HEK293T (cell line): ENCODE results near the gene BACH2.

ENCODE experiments used
- BHLHE40 ChIP-seq: fragments of 450-650 bp; IDR thresholded peaks from 2 replicates; pipeline ENCODE4 v1.6.1; 2016; ENCODE audit warnings: mild to moderate bottlenecking, moderate library complexity, borderline replicate concordance
- FOXA1 ChIP-seq: fragments of 450-650 bp; IDR thresholded peaks from 2 replicates; pipeline ENCODE4 v1.6.1; 2016; ENCODE audit warnings: mild to moderate bottlenecking
- FOXK2 ChIP-seq: fragments of 450-650 bp; IDR thresholded peaks from 2 replicates; pipeline ENCODE4 v1.6.1; 2016; ENCODE audit warnings: mild to moderate bottlenecking
- FOXM1 ChIP-seq: fragments of 450-650 bp; IDR thresholded peaks from 2 replicates; pipeline ENCODE4 v1.6.1; 2017; ENCODE audit warnings: mild to moderate bottlenecking, borderline replicate concordance
- HDGF ChIP-seq: fragments of 450-650 bp; IDR thresholded peaks from 2 replicates; pipeline ENCODE4 v1.6.1; 2017; ENCODE audit warnings: antibody characterized with exemption, borderline replicate concordance
- NFRKB ChIP-seq: fragments of 450-650 bp; IDR thresholded peaks from 2 replicates; pipeline ENCODE4 v1.6.1; 2016; ENCODE audit warnings: mild to moderate bottlenecking, moderate library complexity
- SP1 ChIP-seq: fragments of 450-650 bp; IDR thresholded peaks from 2 replicates; pipeline ENCODE4 v1.6.1; 2017
- SUZ12 ChIP-seq: fragments of 450-650 bp; IDR thresholded peaks from 2 replicates; pipeline ENCODE4 v1.6.1; 2016; ENCODE audit warnings: mild to moderate bottlenecking
- TARDBP ChIP-seq: fragments of 450-650 bp; IDR thresholded peaks from 2 replicates; pipeline ENCODE4 v1.6.1; 2016
- ZNF384 ChIP-seq: fragments of 450-650 bp; IDR thresholded peaks from 2 replicates; pipeline ENCODE4 v1.6.1; 2016
- TF ChIP-seq, protein P1 (sequence below): fragments of 450-650 bp; IDR thresholded peaks from 2 replicates; pipeline ENCODE4 v1.6.1; 2016

DNA sequence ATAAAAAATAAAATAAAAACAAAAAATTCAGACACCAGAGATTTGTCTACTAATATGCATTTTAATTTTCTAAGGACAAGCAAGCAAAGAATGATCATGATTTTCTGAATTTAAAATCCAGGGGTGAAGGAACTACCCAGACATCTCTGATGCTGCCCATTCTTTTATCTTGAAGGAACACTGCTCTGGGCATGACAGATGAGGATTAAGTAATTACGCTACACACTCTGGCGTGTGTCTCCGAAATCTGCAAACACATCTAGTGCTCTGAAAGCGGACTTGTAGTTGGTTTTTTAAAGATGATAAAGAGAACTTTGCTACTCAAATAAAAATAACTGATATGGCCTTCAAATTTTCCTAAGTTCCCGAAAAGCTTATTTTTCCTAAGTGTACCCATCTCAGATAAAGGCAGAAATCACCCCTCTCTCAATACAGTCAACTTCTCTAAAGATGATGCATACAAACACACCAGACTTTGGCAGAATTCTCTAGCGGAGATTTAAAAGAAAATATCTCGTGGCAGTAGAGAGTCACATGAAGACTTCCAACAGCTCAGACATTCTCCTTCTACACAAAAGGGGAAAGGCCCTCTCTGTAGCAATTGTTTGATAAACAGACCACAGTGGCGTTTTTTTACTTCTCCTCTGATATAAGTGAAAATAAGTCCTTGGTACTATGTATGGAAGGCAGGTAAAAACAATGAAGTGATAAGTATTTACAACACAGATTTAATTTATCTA is 133.8 kb downstream of the BACH2 start:
- no peak for TF ChIP-seq BHLHE40
- TF ChIP-seq TARDBP, result no peak
- TF ChIP-seq ZNF384, result no peak
- no peak for TF ChIP-seq FOXM1
- TF ChIP-seq SP1, result no peak
- no peak for TF ChIP-seq NFRKB
- TF ChIP-seq, protein P1, sequence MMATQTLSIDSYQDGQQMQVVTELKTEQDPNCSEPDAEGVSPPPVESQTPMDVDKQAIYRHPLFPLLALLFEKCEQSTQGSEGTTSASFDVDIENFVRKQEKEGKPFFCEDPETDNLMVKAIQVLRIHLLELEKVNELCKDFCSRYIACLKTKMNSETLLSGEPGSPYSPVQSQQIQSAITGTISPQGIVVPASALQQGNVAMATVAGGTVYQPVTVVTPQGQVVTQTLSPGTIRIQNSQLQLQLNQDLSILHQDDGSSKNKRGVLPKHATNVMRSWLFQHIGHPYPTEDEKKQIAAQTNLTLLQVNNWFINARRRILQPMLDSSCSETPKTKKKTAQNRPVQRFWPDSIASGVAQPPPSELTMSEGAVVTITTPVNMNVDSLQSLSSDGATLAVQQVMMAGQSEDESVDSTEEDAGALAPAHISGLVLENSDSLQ, result no peak
- no peak for TF ChIP-seq SUZ12
- TF ChIP-seq FOXA1, result no peak
- TF ChIP-seq HDGF, result no peak
- TF ChIP-seq FOXK2, result no peak
